Measurements from ENCODE around the gene SLC1A3.

DNA sequence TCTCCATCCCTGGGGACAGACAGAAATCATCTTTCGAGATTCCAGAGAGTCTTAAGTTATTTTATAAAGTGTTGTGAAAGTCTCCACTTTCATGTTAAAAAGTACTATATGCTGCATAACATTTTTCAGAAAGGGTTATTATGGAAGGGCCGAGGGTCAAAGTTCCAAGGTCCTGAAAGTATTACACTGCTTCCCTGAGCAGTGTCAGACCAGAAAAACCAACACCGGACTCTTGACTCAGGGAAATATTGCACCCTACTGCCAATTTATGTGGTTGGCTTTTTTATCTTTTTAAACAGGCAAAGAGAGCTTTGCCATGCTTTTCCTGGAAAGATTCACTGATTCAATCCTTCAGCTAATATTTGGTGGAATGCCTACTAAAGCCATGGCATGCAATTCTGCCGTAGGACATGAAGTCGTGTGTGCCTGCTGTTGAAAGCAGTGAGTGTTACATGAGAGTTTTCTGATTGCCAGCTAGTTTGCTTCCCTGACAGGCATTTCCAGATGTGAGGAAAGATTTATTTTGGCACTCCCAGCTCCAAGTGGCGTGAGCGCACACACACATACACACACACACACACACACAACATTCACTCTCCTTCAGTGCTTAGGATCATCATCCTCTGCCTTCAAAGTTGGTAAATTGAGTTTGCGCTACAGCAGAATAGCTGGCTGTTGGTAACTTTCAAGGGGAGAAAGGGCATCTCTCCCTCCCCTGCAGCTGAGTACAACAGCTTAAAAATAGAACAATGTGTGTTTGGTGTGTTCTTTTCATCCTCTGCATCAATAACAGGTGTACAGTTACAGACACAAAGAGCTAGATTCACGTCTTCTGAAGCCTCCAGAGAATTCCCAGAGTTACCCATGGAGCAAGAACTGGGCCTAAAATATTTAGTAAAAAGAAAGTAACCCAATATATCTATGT, 45.6 kb downstream of the SLC1A3 start:
- TF ChIP-seq, protein P1, sequence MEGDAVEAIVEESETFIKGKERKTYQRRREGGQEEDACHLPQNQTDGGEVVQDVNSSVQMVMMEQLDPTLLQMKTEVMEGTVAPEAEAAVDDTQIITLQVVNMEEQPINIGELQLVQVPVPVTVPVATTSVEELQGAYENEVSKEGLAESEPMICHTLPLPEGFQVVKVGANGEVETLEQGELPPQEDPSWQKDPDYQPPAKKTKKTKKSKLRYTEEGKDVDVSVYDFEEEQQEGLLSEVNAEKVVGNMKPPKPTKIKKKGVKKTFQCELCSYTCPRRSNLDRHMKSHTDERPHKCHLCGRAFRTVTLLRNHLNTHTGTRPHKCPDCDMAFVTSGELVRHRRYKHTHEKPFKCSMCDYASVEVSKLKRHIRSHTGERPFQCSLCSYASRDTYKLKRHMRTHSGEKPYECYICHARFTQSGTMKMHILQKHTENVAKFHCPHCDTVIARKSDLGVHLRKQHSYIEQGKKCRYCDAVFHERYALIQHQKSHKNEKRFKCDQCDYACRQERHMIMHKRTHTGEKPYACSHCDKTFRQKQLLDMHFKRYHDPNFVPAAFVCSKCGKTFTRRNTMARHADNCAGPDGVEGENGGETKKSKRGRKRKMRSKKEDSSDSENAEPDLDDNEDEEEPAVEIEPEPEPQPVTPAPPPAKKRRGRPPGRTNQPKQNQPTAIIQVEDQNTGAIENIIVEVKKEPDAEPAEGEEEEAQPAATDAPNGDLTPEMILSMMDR (IDR thresholded peaks at IDR 0.05) = no peak
- TF ChIP-seq POLR2A (IDR thresholded peaks at IDR 0.05) = no peak

Data from thyroid gland (tissue), 4 donors.